ENCODE results near the gene SPDYC.
"Not testable (repeated sequence)": the region's sequence is repeated elsewhere in the genome, so short reads cannot be mapped to it uniquely, and the experiment has no call there.

SPDYC gene

DNA sequence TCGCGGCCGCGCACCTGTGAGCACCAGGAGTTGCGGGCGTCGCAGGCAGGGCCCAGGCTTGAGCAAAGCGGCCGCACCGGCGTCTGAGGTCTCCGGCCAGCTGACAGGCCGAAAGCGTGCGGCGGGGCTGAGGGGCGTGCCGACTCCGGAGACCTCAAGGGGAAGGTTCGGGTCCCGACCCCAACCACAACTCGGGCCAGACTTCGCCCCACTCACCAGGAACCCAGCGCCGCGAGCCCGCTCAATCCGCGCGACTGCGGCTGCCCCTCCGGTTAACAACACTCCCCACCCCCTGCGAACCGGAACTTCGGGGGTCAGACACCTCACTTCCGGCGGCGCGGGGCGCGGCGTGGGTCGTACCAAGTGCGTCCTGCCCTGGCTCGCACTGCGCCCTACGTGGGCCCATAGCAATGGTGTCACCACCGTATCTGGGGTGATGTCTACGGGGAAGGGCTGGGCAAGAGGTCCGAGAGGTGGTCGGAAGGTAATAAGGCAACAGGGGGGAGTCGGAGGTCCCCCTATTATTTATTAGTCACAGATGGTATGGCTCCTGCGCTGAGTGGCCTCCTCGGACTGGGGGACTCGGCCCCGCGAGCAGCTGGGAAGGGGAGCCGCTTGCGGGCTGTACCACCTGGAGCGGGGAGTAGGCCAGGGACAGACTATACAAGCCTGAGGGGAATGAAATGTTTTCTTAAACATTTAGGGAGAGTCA, 35.6 kb upstream of the SPDYC start, which contains the start of gene SYVN1:
Gene SYVN1, minus strand, starts transcription at position 280 of the 712 bp plus-strand sequence. CDS start 918 bp downstream, outside the sequence.
- peak; percentile 90 for DNase-seq (ENCODE audit: low spot score)

DNA sequence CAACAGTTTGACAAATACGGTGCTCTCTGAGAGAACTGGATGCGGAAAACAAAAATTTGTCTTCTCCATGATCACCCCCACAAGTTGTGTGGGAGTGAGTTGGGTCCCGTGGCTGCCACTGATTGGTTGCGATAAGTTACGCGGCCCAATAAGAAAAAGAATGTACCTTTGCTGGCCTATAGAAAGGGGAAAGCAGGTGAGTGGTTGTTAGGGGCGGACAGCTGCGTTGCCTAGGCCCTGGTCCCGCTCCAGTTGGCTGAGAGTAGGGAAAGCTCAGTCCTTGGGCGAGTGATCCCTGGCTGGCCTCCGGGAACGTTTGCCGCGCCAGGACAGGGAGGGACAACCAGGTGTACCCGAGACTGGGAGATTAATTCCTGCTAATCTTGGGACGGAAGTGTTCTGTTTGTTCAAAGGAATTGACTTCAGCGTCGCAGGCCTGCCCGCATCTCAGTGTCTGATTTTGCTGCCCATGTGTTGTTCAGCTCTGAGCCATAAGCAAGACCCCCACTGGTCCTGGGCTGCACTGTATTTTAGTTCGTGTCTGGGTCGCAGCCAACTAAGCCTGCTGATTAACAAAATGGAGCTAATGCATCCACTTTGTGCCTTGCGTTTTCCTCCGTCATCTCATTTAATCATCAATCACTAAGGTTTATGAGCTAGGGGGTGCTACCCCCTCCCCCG, 34.9 kb upstream of the SPDYC start:
- peak; percentile 93 for DNase-seq (ENCODE audit: low spot score)

DNA sequence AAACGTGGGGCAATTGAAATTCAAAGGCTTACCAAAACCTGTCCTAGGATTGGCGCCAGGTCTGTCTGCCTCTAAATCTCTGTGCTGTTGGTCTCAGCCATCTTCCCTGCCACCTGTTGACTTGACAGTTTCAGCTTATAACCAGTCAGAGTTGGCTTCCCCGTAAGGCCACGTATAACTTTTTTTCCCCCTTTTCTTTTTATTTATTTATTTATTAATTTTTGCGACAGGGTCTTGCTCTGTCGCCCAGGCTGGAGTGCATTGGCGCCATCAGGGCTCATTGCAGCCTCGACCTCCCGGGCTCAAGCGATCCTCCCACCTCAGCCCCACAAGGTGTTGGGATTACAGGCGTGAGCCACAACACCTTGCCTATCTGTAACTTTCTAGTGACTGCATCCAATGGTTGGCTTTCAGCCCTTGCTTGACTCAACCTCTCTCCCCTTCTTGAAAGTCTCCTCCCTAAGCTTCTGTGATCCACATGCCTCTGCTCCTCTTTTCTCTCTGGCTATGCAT, 34.3 kb upstream of the SPDYC start:
- no peak for DNase-seq (ENCODE audit: low spot score)

DNA sequence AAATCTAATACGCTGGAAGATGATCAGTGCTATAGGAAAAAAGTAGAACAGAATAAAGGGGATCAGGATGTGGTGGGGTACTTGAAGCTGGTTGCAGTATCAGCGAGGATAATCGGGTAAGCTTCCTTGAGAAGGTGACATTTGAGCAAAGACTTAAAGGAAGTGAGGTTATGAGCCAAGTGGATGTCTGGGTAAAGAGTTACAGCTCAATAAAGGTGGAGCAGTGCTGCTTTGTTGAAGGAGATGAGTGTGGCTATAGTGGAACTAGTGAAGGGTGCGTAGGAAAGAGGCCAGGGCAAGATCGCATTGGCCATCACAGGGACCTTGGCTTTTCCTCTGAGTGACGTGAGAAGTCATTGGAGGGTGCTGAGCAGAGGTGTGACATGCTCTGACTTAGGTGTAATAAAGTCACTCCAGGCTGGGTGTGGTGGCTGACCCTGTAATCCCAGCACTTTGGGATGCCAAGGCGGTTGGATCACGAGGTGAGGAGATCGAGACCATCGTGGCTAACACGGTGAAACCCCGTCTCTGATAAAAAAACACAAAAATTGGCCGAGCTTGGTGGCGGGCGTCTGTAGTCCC, 33.4 kb upstream of the SPDYC start:
- no peak for DNase-seq (ENCODE audit: low spot score)

DNA sequence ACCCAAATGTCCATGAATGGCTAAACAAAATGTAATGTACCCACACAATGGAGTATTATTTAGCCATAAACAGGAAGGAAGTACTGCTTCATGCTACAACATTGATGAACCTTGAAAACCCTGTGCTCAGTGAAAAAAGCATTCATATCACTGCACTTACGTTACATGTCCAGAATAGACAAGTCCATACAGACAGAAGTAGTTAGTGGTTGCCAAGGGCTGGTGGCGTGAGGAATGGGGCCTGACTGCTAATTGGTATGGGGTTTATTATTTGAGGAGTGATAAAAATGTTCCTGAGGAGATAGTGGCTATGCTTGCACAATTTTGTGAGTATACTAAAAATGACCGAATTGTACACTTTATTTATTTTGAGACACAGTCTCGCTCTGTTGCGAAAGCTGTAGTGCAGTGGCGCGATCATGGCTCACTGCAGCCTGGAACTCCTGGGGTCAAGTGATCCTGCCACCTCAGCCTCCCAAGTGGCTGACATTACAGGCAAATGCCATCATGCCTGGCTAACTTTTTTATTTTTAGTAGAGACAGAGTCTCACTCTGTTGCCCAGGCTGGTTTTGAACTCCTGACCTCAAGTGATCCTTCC, 28.0 kb upstream of the SPDYC start:
- DNase-seq (ENCODE audit: low spot score), result no peak

DNA sequence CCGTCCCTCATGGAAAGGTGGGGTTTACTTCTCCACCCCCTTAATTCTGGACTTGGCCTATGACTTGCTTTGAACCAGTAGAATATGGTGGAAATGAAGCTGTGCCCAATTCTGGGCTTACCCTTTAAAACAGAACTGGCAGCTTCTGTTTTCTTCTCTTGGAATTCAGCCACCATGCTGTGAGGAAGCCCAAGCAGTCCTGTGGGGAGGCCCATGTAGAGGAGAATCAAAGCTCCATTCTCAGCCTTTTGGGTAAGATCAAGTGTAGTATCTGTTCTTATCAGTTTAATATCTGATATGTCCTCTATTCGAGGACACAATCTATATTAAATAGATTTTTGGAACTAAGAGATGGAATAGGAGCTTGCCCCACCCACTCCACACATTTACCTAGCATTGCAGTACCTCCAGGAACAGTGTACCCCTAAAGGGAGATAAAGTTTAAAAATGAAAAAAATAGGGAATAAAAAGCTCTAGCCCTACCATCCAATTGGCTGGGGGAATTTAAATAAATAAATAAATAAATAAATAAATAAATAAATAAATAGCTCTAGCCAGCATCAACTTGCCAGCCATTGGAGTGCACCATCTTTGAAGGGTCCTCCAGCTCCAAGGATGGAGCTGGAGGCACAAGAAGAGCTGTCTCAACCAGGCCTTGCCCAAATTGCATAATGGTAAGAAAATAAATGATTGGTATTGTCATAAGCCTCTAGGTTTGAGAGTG, 22.5 kb upstream of the SPDYC start:
- no peak for DNase-seq (ENCODE audit: low spot score)

DNA sequence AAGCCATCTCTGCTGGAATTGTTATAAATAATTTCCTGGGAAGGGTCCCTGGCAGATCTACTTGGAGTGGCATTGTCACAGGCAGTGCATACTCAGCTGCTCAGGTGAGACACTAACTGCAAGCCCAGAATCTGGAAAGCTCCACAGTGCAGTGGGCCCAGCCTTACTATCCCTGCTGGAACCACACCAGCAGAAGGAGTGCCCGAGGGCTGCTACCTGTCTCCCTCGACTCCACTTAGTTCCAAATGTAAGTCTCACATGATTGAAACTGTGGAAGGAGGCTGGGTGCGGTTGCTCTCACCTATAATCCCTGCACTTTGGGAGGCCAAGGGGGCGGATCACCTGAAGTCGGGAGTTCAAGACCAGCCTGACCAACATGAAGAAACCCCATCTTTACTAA, 21.4 kb upstream of the SPDYC start:
- DNase-seq (ENCODE audit: low spot score), result no peak

DNA sequence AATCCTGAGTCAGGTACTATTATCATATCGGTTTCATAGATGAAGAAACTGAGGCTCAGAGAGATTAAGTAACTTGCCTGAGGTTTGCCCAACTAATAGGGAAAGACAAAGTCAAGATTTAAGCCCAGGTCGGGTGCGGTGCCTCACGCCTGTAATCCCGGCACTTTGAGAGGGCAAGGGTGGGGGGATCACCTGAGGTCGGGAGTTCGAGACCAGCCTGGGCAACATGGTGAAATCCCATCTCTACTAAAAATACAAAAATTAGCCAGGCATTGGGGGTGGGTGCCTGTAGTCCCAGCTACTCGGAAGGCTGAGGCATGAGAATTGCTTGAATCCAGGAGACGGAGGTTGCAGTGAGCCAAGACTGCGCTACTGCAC, 19.9 kb upstream of the SPDYC start:
- not testable (repeated sequence) for DNase-seq (ENCODE audit: low spot score)

DNA sequence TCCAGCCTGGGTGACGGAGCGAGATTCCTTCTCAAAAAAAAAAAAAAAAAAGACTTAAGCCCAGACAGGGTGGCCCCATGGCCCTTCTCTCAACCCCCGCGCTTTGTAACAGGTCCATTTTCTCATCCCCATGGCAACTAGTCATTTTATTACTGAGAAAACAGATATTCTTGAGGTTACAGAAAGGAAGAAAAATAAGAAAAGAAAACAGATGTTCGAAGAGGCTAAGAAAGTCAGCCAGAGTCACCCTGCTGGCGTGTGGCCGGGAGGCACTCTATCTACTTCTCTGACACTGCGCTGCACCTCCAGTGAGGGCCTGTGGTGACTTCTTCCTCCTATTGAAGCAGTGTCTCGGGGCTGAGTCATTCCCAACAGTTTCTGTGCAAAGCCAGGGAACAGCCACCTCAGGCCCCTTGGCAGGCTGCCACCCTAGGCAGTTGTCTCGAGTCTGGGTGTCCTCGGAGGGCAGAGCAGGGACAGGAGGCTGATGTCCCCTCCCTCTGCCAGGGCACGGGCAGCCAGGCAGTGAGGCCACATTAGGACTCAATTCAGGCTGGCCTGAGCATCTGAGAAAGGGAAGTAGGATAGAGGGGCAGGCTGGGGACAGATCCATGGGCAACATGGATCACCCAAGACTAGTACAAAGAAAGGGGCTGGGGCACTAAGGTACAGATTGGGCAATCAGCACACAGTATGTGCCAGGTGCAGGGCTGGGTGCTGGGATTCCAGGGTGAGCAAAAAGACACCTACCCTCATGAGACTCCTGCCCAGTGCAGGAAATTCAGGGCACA, 19.3 kb upstream of the SPDYC start:
- DNase-seq (ENCODE audit: low spot score), result peak; percentile 16

DNA sequence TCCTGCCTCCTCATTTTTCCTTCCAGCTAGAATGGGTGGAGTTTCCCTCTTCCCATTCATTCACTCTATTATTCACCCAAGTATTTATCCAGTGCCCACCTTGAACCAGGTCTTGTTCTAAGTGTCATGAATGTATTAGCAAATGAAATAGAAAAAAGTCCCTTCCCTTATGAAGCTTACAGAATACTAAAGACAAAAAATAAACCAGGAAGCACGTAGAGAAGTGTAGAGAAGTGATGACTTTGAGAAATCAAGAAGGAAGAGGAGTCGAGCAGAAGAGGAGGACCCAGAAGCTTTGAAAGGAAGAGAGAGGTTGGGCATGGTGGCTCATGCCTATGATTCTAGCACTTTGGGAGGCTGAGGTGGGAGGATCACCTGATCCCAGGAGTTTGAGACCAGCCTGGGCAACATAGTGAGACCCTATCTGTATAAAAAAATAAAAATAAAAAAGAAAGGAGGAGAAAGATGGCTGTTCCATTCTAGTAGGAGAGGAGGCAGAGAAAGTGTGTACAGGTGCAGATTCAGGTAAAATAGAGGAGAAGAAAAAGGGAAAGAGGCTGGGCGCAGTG, 18.6 kb upstream of the SPDYC start:
- DNase-seq (ENCODE audit: low spot score), result no peak

DNA sequence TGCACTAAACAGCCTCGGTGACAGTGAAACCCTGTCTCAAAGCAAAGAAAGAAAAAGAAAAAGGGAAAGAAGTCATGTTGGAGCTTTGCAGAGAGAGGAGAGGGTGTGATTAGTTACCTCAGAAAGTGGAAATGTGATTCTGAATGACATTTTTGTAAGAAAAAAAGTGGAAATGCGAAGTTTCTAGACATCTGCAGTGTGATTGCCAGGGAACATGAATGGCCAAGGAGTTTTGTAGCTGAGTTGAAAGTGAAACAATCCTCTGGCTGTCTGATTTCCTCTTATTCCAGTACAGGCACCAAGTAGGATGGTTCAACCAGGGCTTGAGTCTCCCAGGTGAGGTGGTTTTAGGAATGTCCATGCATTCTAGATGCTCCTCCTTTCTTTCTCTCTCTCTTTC, 17.9 kb upstream of the SPDYC start:
- no peak for DNase-seq (ENCODE audit: low spot score)

DNA sequence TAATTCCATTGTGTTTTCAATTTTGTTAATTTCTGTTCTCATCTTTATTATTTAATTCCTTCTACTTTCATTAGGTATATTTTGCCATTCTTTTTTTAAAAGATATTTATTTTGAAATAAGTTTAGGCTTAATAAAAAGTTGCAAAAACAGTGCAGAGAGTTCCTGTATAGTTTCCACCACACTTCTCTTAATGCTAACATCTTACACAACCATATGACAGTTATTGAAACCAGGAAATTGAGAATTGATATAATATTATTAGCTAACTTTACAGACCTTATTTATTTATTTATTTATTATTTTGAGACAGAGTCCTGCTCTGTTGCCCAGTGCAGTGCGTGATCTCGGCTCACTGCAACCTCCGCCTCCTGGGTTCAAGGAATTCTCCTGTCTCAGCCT, 13.8 kb upstream of the SPDYC start:
- DNase-seq (ENCODE audit: low spot score), result no peak

DNA sequence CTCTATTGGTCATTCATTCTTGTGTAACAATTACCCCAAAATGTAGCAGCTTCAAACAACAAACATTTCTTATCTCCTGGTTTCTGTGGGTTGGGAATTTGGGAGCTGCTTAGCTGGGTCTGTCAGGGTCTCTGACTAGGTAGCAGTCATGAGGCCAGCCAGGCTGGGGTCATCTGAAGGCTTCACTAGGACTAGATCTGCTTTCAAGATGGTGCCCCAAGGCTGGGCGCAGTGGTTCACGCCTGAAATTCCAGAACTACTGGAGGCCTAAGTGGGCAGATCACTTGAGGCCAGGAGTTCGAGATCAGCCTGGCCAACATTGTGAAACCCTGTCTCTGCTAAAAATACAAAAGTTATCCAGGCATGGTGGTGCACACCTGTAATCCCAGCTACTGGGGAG, 13.1 kb upstream of the SPDYC start:
- DNase-seq (ENCODE audit: low spot score), result no peak

DNA sequence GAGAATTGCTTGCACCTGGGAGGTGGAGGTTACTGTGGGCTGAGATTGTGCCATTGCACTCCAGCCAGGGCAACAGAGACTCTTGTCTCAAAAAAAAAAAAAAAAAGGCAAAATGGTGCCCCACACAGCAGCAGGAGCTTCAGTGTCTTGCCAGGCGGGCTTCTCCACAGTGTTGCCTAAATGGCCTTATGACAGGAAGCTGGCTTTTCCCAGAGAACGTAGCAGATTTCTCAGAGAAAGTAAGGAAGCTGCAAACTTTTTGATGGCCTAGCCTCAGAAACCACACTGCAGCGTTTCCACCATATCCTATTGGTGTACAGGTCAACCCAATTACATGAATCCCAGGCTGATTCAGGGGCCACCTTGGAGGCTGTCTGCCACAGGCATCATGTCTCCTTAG, 12.7 kb upstream of the SPDYC start:
- DNase-seq (ENCODE audit: low spot score), result no peak

DNA sequence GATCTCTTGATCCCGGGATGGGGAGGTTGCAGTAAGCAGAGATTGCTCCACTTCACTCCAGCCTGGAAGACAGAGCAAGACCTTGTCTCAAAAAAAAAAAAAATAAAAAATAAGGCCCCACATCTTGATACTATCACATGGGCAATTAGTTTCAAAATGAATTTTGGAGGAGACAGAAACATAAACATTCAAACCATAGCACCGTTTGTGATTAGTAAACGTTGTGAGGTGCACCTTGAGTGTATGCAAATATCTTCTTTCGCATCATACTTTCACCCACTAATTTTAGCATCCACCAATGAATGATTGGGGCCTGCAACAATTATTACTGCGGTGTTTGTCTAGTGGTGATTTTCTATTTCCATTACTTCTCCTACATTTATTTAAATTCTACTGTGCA, 11.0 kb upstream of the SPDYC start:
- DNase-seq (ENCODE audit: low spot score), result no peak

DNA sequence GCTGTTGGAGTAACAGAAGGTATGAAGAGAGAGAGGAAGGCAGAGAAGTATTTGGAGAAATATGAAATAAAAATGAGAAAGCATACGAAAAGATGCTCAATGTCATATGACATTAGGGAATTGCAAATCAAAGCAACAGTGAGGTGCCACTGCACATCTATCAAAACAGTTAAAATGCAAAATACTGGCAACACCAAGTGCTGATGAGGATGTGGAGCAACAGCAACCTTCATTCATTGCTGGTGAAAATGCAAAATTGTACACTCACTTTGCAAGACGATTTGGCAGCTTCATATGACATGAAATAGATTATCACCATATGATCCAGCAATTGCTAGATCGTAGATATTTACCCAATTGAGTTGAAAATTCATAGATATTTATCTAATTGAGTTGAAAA, 9.4 kb upstream of the SPDYC start:
- no peak for DNase-seq (ENCODE audit: low spot score)

DNA sequence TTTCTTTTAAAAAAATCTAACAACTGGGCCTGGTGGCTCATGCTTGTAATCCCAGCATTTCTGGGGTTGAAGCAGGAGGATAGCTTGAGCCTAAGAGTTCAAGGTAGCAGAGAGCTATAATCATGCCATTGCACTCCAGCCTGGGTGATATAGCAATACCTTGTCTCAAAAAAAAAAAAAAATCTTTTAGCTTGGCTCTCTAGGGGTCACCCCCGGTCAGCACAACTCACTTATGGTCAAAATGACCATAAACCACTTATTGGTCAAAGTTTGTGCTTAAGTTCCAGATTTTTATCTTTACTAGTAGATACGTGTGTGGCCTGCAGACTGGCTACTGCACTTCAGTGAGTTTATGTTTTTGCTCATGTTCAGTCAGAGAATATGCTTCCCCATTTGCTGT, 6.3 kb upstream of the SPDYC start:
- DNase-seq (ENCODE audit: low spot score), result no peak

DNA sequence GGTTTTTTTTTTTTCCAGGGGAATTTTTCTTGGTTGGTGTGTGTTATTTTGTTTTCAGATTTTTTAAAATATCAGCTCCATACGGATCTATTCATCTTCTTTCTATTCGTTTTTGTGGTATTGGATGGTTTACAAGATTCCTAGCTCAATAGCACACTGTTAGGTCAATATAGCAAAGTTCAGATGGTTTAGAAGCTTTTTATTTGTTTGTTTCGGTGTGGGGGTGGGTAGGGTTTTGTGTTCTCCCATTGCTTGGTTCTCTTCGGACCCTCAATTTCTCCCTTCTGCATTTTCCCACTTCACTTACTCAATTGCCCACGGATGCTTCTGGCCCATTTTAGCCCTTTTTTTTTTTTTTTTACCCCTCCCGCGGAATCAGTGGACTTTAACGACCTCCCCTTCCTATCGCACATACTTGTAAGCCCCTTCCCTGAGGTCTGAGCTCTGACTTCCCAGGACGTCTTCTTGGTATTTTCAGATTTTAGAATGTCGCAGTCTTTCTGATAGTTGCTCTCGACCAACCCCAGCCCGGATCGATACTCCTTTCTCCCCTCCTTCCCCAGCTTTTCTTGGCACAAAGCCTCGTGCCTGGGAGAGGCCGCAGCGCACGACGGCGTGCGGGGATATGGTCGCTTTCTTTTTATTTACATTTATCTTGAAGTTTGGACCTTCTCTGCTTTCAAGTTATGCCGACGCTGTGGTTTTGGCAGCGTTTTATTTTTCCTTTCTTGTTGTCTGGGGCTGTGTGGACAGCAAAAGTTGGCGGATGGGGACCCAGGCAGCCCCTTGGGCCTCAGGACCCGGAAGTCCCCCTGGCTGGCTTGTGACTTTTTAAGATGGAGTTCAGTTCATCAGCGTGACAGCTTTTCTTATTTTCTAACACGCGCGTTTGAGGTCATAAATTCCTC, 4.4 kb upstream of the SPDYC start:
- no peak for DNase-seq (ENCODE audit: low spot score)

DNA sequence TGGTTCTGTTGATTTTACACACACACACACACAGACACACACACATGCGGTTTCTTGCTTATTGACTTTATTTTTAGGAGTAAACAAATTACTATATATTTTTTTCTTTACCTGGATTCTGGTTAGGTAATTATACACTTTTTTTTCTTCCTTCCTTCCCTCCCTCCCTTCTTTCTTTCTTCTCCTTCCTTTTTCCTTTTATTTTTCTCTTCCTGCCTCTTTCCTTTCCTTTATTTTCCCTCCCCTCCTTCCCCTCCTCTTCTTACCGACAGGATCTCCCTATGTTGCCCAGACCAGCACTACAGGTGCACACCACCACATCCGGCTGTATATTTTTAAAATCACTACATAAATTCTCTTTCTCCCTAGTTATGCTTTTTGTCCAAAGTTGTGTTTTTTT, 3.1 kb upstream of the SPDYC start:
- no peak for DNase-seq (ENCODE audit: low spot score)

DNA sequence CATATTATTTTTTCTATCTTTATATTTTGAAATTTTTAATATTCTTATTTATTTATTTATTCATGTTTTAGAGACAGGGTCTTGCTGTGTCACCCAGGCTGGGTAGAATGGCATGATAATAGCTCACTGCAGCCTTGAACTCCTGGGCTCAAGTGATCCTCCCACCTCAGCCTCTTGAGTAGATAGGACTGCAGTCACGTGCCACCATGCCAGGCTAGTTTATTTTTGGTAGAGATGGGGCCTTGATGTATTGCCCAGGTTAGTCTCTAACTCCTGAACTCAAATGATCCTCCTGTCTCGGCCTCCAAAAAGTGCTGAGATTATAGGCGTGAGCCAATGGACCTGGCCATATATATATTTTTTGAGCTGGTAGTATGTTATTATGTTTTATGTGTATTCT, 2.4 kb upstream of the SPDYC start:
- no peak for DNase-seq (ENCODE audit: low spot score)
